C4-2B (cell line): ENCODE data around the gene NEMP1.
"Not testable (repeated sequence)": the region's sequence is repeated elsewhere in the genome, so short reads cannot be mapped to it uniquely, and the experiment has no call there.

Experiments
- H3K27ac ChIP-seq: fragments of 450-650 bp; 2 replicates; pipeline ENCODE4 v1.5.1; 2017
- ZFX ChIP-seq: fragments of 450-650 bp; IDR thresholded peaks from 2 replicates; pipeline ENCODE4 v1.6.1; 2017
- TF ChIP-seq, protein P1 (sequence below): fragments of 450-650 bp; conservative IDR thresholded peaks from 2 replicates; pipeline ENCODE4 v1.5.1; 2017; ENCODE audit warnings: mild to moderate bottlenecking

NEMP1 gene

DNA sequence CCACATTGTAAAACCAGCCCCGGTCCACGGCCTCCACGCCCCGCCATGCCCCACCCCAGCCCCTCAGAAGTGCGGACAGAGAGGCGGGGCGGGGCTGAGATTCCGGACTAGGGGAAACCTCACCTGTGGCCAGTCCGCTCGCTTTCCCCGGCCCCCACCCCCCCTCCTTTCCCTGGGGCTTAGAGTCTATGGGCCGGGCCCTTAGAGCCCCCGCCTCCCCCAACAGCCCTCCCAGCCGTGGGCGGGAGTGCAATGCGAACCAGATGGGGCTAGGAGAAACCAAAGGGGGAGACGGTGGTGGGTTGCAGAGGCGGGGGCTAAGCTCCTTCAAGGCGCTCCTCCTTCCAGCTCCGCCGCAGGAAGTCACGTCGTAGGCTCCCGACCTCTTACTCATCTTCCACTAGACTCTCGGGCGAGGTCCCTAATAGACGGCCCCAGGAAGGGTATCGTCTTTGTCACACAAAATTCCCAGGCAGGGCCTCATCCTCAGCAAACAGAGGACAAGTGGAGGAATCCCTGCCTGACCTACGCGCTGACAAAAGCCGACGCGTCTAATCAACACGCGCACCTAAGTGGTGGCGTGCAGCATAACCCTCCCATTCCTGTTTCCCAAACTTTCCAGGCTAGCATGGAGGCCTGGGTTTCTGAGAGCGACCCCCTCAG, 9.2 kb upstream of the NEMP1 start:
- peak overlapping the region; percentile 81 for H3K27ac ChIP-seq
- TF ChIP-seq, protein P1, sequence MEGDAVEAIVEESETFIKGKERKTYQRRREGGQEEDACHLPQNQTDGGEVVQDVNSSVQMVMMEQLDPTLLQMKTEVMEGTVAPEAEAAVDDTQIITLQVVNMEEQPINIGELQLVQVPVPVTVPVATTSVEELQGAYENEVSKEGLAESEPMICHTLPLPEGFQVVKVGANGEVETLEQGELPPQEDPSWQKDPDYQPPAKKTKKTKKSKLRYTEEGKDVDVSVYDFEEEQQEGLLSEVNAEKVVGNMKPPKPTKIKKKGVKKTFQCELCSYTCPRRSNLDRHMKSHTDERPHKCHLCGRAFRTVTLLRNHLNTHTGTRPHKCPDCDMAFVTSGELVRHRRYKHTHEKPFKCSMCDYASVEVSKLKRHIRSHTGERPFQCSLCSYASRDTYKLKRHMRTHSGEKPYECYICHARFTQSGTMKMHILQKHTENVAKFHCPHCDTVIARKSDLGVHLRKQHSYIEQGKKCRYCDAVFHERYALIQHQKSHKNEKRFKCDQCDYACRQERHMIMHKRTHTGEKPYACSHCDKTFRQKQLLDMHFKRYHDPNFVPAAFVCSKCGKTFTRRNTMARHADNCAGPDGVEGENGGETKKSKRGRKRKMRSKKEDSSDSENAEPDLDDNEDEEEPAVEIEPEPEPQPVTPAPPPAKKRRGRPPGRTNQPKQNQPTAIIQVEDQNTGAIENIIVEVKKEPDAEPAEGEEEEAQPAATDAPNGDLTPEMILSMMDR, result no peak
- TF ChIP-seq ZFX, result no peak

DNA sequence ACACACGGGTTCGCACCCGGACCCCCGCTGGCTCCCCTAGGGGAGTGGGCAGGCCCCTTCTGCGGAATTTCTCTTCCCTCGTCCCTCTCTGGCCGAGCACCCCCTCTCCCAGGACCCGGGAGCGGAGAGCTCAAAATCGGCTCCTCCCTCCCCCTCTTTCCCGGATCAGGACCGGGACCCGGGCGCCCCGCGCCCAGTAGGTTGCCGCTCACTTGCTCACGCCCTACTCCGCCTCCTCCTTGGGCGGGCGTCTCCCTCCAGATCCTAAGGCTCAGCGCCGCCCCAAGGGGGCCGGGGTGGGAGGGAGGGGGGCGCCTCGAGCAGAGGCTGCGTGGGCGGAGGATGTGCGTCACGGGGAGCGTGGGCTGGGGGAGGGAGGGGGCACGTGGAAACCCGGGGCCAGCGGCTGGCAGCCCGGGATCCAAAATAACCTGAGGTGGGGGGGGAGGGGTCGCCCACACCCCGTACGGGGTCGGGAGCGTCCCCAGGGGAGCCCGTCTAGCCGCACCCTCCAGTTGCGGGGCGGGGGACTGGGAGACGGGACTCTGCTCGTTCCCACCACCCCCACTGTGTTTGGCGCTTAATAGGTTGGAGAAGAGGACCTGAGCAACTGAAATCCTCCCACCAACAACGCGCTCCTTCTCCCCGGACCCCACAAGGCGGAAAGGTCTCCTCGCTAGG, 8.6 kb upstream of the NEMP1 start:
- peak overlapping the region; percentile 81 for H3K27ac ChIP-seq
- TF ChIP-seq, protein P1, result no peak
- no peak for TF ChIP-seq ZFX

DNA sequence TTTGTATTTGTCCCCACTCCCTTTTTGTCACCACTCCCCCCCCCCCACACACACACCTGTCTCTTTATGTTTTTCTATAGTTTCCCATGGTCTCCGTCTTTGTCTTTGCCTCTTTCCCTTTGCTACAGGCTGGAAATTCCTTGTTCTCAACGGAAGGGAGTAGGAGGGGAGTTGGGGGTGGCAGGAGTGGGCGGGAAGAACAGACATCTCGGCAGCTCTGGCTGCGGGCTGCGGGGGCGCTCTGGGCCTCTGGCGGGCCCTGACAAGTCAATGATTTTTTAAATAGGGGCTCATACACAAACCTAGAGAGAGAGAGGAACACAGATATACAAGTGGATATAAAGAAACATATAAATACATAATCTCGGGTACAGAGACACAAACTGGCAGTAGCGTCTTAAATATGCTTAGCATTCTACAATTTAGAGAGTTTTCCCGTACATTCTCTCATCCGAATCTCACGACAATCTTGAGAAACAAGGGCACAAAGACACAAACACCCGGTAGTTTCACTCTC, 8.0 kb upstream of the NEMP1 start:
- peak overlapping the region; percentile 81 for H3K27ac ChIP-seq
- no peak for TF ChIP-seq ZFX

DNA sequence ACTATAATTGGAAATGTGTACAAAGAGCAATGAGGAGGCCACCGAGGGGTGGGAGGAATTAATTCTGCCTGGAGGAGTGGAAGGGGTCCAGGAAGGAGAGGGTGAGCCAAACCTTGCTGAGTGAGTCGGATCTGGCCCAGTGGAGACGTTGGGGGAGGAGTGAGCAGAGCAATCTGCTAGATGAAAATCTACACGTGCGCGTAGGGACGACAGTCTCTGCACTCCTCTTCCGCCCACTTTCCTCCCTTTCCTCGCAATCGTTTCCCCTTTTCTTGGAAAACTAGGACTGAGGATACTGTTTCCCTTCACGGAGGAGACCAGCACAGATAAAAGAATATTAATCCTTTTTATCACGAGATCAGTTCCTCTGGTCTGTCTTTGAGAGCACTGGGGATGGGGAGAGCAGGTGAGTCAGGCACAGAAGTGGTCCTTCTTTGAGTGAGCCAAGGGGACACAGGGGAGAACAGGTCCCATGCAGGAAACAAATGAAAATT, 7.5 kb upstream of the NEMP1 start:
- H3K27ac ChIP-seq, result peak overlapping the region; percentile 81
- no peak for TF ChIP-seq ZFX
- TF ChIP-seq, protein P1, result no peak

DNA sequence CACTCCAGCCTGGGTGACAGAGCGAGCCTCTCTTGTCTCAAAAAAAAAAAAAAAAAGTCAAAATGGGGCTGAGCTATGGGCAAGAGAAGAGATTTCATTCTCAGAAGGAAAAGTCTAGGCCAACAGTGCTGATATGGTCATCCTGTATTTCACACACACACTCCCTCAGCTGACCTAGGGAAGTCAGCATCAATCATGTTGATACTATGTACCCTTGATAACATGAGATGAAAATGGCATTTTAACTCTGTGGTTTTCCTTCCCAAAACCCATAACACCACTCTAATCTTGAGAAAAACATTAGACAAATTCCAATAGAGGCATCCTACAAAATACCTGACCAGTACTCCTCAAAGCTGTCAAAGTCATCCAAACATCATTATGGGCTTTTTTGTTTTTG, 2.3 kb upstream of the NEMP1 start:
- TF ChIP-seq ZFX, result no peak
- TF ChIP-seq, protein P1, result no peak
- no peak overlapping the region for H3K27ac ChIP-seq

DNA sequence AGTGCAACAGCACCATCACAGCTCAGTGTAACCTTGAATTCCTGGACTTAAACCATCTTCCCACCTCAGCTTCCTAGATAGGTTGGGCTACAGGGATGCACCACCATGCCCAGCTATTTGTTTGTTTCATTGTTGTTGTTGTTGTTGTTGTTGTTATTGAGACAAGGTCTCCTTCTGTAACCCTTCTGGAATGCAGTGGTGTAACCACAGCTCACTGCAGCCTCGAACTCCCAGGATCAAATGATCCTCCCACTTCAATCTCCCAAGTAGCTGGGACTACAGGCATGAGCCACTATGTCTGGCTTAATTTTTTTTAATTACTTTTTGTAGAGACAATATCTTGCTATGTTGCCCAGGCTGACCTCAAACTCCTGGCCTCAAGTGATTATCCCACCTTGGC, 1.2 kb upstream of the NEMP1 start:
- TF ChIP-seq, protein P1, result no peak
- no peak for TF ChIP-seq ZFX
- no peak overlapping the region for H3K27ac ChIP-seq

DNA sequence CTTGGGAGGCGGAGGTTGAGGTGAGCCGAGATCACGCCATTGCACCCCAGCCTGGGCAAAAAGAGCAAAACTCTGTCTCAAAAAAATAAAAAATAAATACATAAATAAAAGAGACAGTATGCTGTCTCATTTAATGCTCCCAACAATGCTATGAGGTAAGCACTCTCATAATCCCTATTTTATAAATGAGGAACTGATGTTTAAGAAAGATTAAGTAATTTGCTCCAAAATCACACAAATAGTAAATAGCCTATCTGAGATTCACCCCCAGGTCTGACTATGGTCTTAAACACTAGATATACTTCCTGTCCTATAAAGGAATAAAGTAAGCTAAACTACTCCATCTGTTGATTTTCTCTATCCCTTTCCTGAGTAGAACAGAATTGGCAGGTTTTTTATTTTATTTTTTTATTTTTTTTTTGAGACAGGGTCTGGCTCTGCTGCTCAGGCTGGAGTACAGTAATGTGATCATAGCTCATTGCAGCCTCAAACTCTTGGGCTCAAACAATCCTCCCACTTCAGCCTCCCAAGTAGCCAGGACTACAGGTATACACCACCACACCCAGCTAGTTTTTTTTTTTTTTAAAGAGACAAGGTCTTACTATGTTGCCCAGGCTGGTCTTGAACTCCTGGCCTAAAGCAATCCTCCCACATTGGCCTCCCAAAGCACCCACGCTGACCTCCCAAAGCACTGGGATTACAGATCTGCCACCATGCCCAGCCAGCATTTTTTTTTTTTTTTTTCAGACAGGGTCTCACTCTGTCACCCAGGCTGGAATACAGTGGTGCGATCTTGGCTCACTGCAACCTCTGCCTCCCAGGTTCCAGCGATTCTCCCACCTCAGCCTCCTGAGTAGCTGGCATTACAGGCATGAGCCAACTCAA, 4.8 kb downstream of the NEMP1 start:
- H3K27ac ChIP-seq, result not testable (repeated sequence)

DNA sequence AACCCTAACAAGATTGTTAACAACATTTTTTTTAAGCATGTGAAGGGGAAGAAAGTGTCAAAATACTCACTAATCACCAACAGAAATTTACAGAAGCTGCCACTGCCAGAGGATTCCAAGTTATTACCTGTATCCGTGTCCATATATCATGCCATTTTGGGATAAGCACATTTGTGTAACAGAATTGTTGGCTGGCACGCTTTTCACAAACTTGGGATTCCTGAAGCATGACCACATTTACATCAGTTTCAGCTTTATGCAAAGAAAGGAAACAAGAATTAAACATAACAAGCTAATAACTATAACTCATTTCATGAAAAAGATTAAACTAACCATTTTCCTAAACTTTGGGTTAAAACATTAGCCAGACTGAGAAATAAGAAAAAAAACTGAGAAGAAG, 5.9 kb downstream of the NEMP1 start:
- no peak overlapping the region for H3K27ac ChIP-seq
- TF ChIP-seq ZFX, result no peak
- TF ChIP-seq, protein P1, result no peak
